ENCODE data around the gene PTPRO. TPM values are rescaled to one million over a fixed set of nuclear protein-coding genes. Genes with fewer than 3 reads are reported as not detected.
A peak's percentile ranks its signal among the peaks of the same experiment; 100 is the strongest.

The PTPRO gene
- polyA plus RNA-seq, 3 donors from 2014 or later, result 0.22 TPM; not detected in 2

DNA sequence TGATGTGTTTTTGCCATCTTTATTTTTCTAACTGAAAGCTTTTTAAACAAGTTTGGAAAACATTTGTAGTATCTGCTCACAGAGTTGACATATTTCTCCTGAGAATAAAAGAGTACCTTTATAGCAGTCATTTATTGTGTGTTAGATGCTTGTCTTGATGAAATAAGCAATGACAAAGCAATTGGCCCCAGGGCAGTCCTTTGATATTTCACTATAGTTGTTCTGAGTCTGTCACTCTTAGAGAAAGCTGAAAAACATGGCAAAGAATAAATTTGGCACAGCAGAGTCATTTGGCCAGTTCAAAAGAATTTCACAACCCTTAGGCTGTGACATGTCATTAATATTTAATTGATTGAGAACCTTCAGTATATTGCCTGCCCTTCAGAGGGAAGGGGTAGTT, 166.2 kb downstream of the PTPRO start:
- Mint-ChIP-seq H3K27ac (no peak overlapping the region), H3K27me3 (ENCODE audit: low read depth in 3 of 3) (peaks cover under 1 to 7% (median 6%) of the 10 kb centered on the region in 3 donors), H3K4me1 (no peaks in the 10 kb centered on the region)

DNA sequence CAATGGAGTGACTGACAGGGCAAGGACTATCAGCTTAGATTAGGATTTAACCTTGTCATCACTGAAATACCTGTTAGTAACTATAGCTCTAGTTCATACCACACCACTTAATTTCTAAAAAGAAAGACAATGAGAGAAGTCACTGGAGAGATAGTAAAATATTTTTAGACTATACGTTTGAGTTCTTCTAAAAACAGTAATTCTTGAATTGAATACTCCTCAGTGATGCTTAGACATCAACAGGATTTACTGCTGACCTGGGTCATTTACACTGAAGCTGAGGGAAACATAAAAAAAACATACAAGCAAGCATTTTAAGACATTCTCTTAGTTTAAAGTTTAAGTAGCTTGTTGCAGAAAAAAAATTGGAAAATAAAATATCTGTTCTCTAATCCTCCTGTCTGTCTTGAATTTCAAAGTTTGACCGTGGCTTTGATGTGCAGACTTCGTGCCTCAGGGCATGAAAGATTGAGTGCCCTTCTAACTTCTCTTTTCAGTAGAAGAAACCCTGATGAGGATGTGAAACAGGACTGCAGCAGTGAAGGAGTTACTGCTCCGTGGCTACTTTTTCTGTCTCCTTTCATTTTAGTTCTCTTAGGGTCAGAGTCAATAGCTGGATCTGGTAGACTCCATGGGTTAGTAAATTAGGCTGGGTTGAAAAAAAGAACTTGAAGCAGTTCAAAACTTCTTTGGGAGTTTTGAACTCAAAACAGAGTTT, 172.2 kb downstream of the PTPRO start:
- Mint-ChIP-seq H3K4me1 (no peaks in the 10 kb centered on the region), H3K9me3 (peaks cover 0 to 6% (median 0%) of the 10 kb centered on the region in 6 donors), H3K27ac (no peak overlapping the region), H3K36me3 (no peaks in the 10 kb centered on the region), H3K27me3 (ENCODE audit: low read depth in 3 of 3) (peaks cover 0 to 11% (median 6%) of the 10 kb centered on the region in 3 donors), H3K4me3 (no peak overlapping the region)
- no peak for DNase-seq

More for the DNA sequence above, 166.2 kb downstream of the PTPRO start:
- Mint-ChIP-seq H3K36me3 (no peaks in the 10 kb centered on the region), H3K4me3 (no peak overlapping the region), H3K9me3 (peaks cover 0 to 3% (median 0%) of the 10 kb centered on the region in 6 donors)
- DNase-seq, result no peak

DNA sequence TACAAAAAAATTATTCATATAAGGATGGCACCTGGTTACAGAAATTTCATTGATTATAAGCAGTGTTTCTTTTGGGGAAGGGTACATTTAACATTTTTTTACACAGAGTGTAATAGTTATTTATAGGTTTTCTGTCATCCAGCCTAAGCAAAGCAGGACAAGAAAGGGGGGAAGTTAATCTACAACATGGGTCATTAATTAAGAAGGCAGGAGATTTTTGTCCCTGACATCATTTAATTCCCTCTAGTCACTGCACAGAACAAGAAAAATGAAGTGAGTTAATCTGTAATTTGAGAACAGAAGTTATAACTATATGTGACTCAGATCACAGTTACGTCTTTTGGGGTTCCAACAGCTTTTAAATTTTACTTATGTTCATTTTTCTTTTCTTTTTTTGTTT, 173.4 kb downstream of the PTPRO start:
- H3K36me3 Mint-ChIP-seq, result no peaks in the 10 kb centered on the region
- H3K4me1 Mint-ChIP-seq, result no peaks in the 10 kb centered on the region
- no peak overlapping the region for H3K4me3 Mint-ChIP-seq
- no peak for DNase-seq
- H3K9me3 Mint-ChIP-seq, result peaks cover 0 to 8% (median 0%) of the 10 kb centered on the region in 6 donors
- peaks cover 0 to 9% (median 2%) of the 10 kb centered on the region in 3 donors for H3K27me3 Mint-ChIP-seq (ENCODE audit: low read depth in 3 of 3)
- no peak overlapping the region for H3K27ac Mint-ChIP-seq

DNA sequence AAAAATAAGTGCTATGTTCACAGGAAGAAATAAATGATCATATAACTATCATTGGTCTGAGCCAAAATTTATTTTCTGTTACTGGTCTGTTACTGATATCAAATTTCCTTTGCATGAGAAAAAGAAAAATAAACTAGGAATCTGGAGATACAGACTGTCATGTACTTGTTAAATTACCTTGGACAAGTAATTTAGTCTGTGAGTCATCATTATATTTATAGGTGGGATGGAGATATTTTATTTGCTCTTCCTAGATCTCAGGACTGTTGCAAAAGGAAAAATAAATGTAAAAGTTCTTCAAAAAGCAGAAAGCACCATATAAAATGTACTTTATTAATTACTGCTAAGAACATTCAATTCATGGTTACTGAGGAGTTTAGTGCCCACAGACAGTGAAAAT, 174.4 kb downstream of the PTPRO start:
- Mint-ChIP-seq H3K27ac (no peak overlapping the region), H3K4me1 (no peaks in the 10 kb centered on the region), H3K9me3 (peaks cover 0 to 5% (median 0%) of the 10 kb centered on the region in 6 donors), H3K4me3 (no peak overlapping the region), H3K27me3 (ENCODE audit: low read depth in 3 of 3) (peaks cover 0 to 9% (median 2%) of the 10 kb centered on the region in 3 donors), H3K36me3 (no peaks in the 10 kb centered on the region)
- DNase-seq, result no peak

DNA sequence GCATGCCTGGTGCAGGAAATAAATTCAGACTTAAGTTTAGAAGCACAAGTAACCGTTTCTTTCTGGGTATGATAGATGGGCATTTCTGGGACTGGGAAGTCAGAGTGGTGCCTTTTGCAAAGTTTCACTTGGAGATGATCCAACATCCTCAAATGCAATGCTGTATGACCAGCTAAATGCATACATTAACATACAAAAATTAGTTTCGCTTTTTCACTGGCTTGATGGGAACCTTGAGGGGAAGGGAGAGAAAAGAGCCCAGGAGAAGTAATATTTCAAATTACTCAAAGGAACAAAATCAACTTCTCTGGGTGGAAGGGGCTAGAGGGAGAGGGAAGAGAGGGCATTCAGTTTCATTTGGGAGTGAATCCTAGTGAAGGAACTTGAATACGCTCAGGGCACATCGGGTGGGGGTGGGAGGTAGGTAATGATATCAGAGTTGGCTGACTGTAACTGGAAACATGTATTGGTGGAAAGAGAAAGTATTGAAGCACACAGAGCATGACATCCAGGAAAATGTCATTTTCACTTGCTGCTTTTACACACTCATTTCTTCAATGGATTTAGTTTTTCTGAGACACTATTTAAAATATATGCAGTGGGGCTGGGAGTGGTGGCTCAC, 175.5 kb downstream of the PTPRO start:
- DNase-seq, result no peak
- Mint-ChIP-seq H3K27me3 (ENCODE audit: low read depth in 3 of 3) (peaks cover 0 to 9% (median 2%) of the 10 kb centered on the region in 3 donors), H3K4me1 (no peaks in the 10 kb centered on the region), H3K36me3 (no peaks in the 10 kb centered on the region), H3K4me3 (no peak overlapping the region), H3K27ac (no peak overlapping the region), H3K9me3 (peaks cover 0 to 5% (median 0%) of the 10 kb centered on the region in 6 donors)

DNA sequence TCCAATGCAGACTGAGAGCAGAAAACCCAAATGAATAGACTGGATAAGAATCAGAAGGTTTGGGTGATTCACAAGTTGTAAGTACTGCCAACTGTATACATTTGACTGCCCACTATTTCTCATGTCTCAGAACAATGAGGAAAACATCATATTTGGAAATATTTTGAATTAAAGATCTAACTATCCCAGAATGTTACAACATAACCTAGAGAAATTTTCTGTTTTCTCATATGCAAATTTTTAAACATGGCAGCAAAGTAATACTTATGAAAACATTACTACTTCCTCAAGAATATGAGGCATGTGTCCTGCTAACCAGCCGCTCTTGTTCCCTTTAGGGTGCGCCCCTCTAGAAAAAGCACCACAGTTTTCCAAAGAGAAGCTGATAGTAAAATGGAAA, 179.9 kb downstream of the PTPRO start:
- peaks cover 0 to 3% (median 2%) of the 10 kb centered on the region in 3 donors for H3K27me3 Mint-ChIP-seq (ENCODE audit: low read depth in 3 of 3)
- H3K9me3 Mint-ChIP-seq, result peaks cover 0 to 4% (median 0%) of the 10 kb centered on the region in 6 donors
- H3K4me3 Mint-ChIP-seq, result no peak overlapping the region
- H3K36me3 Mint-ChIP-seq, result no peaks in the 10 kb centered on the region
- H3K27ac Mint-ChIP-seq, result no peak overlapping the region
- DNase-seq, result no peak
- no peaks in the 10 kb centered on the region for H3K4me1 Mint-ChIP-seq

DNA sequence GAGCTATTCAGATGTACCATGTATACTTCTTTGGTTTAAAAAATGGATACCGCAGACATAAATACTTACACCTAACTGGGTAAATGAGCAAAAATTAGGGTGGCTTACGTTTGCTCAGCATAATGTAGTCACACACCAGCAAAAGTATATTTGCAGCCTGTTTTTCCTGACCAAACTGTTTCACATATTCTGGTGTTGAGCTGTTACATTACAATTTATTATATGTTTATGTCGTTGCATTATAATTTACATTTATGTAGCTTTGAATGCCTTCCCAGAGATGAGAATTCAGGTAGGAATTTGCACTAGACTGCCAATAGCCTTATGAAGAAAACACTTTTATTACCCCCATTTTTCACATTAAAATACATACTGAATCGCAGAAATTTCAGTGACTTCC, 183.3 kb downstream of the PTPRO start:
- DNase-seq, result no peak

DNA sequence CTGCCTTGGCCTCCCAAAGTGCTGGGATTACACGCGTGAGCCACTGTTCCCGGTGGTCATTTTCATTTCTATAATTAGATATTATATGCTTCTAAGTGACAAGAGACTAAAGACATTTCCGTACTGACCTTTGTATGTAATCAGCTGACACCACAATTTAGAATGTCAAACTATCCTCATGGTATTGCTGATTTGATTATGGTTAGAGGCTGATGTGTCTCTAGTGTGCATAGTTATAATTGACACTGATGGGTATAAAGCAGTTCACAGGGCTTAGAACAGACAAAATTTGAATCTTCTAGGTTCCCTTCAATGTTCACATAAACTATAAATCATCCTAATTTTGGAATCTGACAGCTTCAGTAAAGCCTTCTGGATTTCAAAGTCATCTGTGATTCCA, 192.7 kb downstream of the PTPRO start:
- H3K27ac Mint-ChIP-seq, result no peak overlapping the region
- H3K36me3 Mint-ChIP-seq, result no peaks in the 10 kb centered on the region
- no peak for DNase-seq
- H3K4me3 Mint-ChIP-seq, result no peak overlapping the region
- peaks cover 0 to 10% (median 2%) of the 10 kb centered on the region in 3 donors for H3K27me3 Mint-ChIP-seq (ENCODE audit: low read depth in 3 of 3)
- no peaks in the 10 kb centered on the region for H3K4me1 Mint-ChIP-seq
- H3K9me3 Mint-ChIP-seq, result no peaks in the 10 kb centered on the region

More for the DNA sequence above, 183.3 kb downstream of the PTPRO start:
- Mint-ChIP-seq H3K9me3 (no peaks in the 10 kb centered on the region), H3K36me3 (no peaks in the 10 kb centered on the region), H3K27me3 (ENCODE audit: low read depth in 3 of 3) (peaks cover 0 to 3% (median 2%) of the 10 kb centered on the region in 3 donors), H3K4me1 (no peaks in the 10 kb centered on the region), H3K27ac (no peak overlapping the region), H3K4me3 (no peak overlapping the region)

DNA sequence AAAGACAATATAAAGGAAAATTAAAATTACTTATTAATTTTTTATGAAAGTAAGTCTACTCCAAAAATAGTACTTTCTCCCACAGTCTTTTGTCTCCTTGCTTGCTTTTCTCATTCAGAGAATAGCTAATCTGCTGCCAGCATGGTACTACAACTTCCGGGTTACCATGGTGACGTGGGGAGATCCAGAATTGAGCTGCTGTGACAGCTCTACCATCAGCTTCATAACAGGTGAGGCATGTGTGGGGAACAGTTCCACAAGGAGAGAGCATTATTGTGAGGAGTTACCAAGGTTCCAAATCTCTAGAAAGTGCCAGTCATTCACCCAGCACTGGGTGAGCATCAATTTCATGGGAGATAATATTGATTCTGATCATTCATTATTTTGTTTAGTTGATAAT, 197.8 kb downstream of the PTPRO start:
- no peak overlapping the region for H3K27ac Mint-ChIP-seq
- peaks cover 0 to 11% (median 0%) of the 10 kb centered on the region in 3 donors for H3K27me3 Mint-ChIP-seq (ENCODE audit: low read depth in 3 of 3)
- no peaks in the 10 kb centered on the region for H3K9me3 Mint-ChIP-seq
- no peak overlapping the region for H3K4me3 Mint-ChIP-seq
- H3K4me1 Mint-ChIP-seq, result no peaks in the 10 kb centered on the region
- DNase-seq, result no peak
- no peaks in the 10 kb centered on the region for H3K36me3 Mint-ChIP-seq

DNA sequence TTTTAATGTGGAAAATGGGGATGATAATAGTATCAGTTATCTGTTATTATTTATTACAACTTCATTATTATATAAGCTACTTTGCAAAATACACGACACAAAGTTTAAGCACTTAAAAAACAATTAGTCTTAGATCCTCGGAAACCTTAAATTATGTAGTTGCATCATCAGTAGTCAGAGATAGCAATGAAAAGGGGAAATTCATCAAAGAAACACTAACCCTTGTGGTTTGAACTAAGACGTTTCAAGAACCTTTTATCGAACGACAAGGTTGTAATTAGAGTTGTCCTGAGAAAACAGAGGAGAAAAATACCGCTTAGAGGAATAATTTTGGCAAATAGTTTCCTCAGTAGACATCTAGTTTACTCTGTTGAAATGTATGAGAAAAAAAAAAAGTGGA, 198.5 kb downstream of the PTPRO start:
- no peak overlapping the region for H3K4me3 Mint-ChIP-seq
- H3K9me3 Mint-ChIP-seq, result no peaks in the 10 kb centered on the region
- DNase-seq, result no peak
- H3K4me1 Mint-ChIP-seq, result no peaks in the 10 kb centered on the region
- no peaks in the 10 kb centered on the region for H3K36me3 Mint-ChIP-seq
- H3K27me3 Mint-ChIP-seq (ENCODE audit: low read depth in 3 of 3), result peaks cover 0 to 11% (median 0%) of the 10 kb centered on the region in 3 donors
- H3K27ac Mint-ChIP-seq, result no peak overlapping the region

DNA sequence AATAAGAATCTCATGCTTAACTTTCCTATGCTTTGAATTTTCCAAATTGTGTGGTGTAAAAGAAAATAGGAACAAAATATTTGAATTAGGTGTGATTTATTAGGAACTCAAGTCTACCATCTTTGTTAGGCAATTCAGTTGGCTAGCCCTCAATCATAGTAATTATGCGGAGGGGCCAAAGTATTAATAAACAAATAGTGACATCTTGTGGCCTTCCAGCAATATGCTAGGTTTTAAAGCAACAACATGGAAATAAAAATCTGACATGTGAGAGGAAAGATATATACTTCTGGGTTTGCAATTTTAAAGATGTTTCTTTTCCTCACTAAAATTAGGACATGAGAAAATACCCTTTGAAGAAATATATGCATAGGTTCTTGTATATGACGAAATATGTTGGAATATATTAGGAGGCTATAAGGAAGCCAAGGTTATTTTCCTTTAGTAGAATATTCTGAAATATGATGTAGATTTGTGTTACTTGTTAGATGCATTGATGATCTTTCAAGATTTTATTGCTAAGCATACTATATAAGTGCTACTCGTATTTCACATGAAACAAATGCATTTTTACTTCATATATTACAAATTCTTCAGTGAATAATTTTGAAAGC, 200.4 kb downstream of the PTPRO start:
- H3K36me3 Mint-ChIP-seq, result no peaks in the 10 kb centered on the region
- no peak overlapping the region for H3K27ac Mint-ChIP-seq
- H3K4me3 Mint-ChIP-seq, result no peak overlapping the region
- H3K27me3 Mint-ChIP-seq (ENCODE audit: low read depth in 3 of 3), result peaks cover 0 to 13% (median 0%) of the 10 kb centered on the region in 3 donors
- peak in 1 of 3 donors; percentile 6 for DNase-seq
- H3K4me1 Mint-ChIP-seq, result no peaks in the 10 kb centered on the region
- H3K9me3 Mint-ChIP-seq, result peaks cover 0 to 4% (median 0%) of the 10 kb centered on the region in 6 donors

DNA sequence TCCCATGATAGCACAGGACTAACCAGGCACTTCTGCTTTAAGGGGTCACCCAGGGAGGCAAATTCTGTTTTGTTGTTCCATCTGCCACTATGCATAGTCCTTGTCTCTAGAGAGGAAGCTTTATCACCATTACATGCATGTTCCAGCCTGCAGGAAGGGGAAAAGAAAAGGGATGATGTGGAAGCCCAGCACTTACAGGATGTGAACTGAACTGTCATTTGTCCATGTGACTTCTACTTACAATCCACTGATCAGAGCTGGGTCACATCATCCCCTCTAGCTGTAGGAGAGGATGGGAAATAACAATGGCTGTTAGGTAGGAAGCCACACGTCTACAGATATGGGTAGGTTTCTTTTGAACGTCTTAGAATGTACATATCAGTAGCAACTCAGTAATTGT, 203.1 kb downstream of the PTPRO start:
- H3K4me1 Mint-ChIP-seq, result no peaks in the 10 kb centered on the region
- H3K9me3 Mint-ChIP-seq, result peaks cover 0 to 14% (median 3%) of the 10 kb centered on the region in 6 donors
- H3K4me3 Mint-ChIP-seq, result no peak overlapping the region
- no peak for DNase-seq
- H3K27me3 Mint-ChIP-seq (ENCODE audit: low read depth in 3 of 3), result peaks cover 0 to 13% (median 2%) of the 10 kb centered on the region in 3 donors
- H3K36me3 Mint-ChIP-seq, result no peaks in the 10 kb centered on the region
- H3K27ac Mint-ChIP-seq, result no peak overlapping the region

DNA sequence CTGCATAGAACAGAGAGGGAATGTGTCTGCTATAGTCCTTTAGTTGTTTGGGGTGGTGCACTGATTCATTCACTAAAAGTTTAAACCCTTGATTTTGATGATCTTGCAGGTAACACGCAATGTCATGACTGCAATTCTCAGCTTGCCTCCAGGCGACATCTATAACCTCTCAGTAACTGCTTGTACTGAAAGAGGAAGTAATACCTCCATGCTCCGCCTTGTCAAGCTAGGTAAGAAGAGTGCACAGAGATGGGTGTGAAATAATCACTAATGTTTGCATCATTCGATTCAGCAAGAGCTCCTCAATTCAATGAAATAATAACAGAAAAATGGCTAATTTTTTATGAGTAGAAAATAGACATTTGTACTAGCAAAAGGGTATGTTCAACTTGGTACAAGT, 203.7 kb downstream of the PTPRO start:
- H3K4me3 Mint-ChIP-seq, result no peak overlapping the region

More for the DNA sequence above, 203.7 kb downstream of the PTPRO start:
- DNase-seq, result no peak
- Mint-ChIP-seq H3K27ac (no peak overlapping the region), H3K27me3 (ENCODE audit: low read depth in 3 of 3) (peaks cover 0 to 13% (median 2%) of the 10 kb centered on the region in 3 donors), H3K36me3 (no peaks in the 10 kb centered on the region), H3K4me1 (no peaks in the 10 kb centered on the region), H3K9me3 (peaks cover 0 to 14% (median 3%) of the 10 kb centered on the region in 6 donors)
